HT1080 (cell line): ENCODE measurements around the gene TIMP3. TPM values are rescaled to one million over a fixed set of nuclear protein-coding genes. Genes with fewer than 3 reads are reported as not detected.
A peak's percentile ranks its signal among the peaks of the same experiment; 100 is the strongest.

Experiments used
- DNase-seq: peaks from one replicate; pipeline ENCODE4 v3.0.0-alpha.2; 2015; ENCODE audit warnings: low read depth
- polyA plus RNA-seq, 2 experiments: library from polyadenylated mRNA; depleted of rRNA; stranded (reverse); fragments of >200 nt; gene quantifications; 2 replicates each; pipeline ENCODE4 v1.2.3, GENCODE V29; 2015
- total RNA-seq: library from RNA; depleted of rRNA; stranded (reverse); fragments of >200 nt; shearing (Covaris generic); gene quantifications from 2 replicates; pipeline ENCODE4 v1.2.3, GENCODE V29; 2014; rRNA removed

TIMP3 gene
- 8.6 and 10.4 TPM in 2 replicates for total RNA-seq
- polyA plus RNA-seq (2015; cell fraction: cytosol; rRNA removed): 8.8 and 9.2 TPM in 2 replicates
- 9.8 and 11.6 TPM in 2 replicates for polyA plus RNA-seq (2015; cell fraction: nucleus; rRNA removed)

DNA sequence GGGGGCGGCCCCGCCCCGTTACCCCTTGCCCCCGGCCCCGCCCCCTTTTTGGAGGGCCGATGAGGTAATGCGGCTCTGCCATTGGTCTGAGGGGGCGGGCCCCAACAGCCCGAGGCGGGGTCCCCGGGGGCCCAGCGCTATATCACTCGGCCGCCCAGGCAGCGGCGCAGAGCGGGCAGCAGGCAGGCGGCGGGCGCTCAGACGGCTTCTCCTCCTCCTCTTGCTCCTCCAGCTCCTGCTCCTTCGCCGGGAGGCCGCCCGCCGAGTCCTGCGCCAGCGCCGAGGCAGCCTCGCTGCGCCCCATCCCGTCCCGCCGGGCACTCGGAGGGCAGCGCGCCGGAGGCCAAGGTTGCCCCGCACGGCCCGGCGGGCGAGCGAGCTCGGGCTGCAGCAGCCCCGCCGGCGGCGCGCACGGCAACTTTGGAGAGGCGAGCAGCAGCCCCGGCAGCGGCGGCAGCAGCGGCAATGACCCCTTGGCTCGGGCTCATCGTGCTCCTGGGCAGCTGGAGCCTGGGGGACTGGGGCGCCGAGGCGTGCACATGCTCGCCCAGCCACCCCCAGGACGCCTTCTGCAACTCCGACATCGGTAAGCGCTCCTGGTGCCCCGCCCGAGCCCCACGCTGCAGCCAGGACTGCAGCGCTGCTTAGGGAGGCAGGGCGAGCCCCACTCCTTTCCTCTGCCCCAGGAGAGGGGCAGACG is at the start of gene TIMP3:
Gene TIMP3 (plus strand): TSS at position 169 of the 700 bp plus-strand sequence. CDS start 297 bp downstream, at position 466.
- peak; percentile 64 for DNase-seq

DNA sequence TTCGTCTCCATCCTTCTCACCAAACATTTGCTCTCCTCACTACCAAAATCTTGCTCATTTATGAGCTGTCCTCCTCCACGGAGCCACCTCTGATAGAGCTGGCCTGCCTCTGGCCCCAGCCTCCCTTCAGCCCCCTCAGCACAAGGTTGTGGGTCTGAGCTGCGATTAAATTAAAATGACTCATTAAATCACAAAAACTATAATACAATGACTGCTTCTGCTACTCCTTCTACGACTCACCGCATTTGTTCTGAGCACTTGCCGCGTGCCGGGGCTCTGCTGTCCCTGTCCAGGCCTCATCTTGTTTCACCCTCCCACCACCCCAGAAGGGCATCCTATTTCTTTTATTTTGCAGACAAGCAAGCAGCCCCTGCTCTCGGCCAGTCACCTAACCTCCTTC is 49.2 kb upstream of the TIMP3 start:
- peak; percentile 70 for DNase-seq

DNA sequence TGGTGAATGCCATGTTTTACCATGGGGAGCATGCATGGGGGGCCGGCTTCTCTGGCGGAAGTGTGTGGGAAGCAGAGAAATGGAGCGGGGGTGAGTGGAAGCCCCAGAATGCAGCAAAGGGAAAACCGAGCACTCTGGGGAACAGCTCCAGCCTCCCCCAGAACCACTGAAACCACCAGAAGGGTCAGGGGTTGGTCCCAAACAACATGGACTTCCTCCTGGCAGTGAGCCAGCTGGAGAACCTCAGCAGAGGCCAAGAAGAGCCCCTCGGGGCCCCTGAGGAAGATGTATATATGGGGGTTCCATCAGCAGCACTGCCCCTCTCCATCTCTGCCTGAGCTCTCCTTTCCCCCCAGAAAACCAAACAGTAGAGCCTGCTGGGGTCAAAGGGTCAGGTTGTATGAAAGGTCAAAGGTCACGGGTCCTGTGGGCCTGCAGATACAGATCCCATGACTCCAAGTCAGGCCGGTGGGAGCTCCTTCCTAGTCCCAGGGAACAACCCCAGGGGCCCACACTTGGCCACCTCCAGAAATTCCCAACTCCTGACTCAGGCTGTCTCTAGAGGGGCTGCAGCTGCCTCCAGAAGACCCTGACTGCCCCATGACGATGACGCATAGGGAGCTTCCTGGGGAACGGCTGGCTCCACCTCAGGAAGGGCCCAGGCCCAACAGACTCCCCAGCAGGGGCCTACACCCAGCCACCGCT is 48.5 kb upstream of the TIMP3 start:
- peak; percentile 82 for DNase-seq

- no peak for DNase-seq
These were observed 47.9 kb upstream of the TIMP3 start for GRCh38 chr22:32753591-32753990.

DNA sequence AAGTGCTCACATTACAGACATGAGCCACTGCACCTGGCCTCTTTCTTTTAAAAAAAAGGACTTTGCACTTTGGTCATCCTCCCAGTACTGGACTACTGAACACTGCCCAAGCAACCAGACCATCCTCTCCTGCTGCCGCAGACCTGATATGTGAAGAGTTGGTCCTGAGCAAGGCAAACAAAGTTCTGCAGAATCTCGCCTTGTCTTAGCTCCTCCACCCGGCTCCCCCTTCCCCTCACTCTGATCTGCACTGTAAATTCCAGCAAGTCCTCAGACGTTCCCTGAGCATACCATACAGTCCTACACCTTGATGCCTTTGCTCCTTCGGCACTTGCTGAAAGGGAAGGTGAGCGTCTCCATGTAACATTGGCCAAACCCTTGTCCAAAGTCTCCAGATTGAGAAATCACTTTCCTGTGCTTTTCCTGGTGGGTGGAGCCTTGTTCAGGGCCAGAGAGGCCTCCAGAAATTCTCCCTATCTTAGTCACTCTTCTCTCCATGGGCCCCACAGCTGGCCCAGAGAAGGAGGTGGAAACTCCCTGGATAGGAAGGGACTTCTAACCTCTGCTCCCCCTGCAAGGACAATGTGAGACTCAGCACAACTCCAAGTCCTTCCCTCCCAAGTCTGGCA is 47.0 kb upstream of the TIMP3 start:
- DNase-seq: peak; percentile 70

DNA sequence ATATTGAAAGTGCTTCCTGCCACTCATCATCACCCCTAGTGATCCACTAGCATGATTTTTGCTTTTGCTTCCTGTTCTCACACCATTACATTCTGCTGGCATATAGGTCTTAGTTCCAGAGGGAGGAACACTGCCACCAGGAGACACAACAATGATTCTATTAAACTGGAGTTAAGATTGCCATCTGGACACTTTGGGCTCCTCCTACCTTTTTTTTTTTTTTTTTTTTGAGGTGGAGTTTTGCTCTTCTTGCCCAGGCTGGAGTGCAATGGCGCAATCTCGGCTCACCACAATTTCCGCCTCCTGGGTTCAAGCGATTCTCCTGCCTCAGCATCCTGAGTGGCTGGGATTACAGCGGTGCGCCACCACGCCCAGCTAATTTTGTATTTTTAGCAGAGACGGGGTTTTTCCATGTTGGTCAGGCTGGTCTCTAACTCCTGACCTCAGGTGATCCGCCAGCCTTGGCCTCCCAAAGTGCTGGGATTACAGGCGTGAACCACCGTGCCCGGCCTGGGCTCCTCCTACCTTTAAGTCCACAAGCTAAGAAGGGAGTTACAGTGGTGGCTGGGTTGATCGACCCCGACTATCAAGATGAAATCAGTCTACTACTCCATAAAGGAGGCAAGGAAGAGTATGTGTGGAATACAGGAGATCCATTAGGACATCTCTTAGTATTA is 44.3 kb upstream of the TIMP3 start:
- peak; percentile 27 for DNase-seq

DNA sequence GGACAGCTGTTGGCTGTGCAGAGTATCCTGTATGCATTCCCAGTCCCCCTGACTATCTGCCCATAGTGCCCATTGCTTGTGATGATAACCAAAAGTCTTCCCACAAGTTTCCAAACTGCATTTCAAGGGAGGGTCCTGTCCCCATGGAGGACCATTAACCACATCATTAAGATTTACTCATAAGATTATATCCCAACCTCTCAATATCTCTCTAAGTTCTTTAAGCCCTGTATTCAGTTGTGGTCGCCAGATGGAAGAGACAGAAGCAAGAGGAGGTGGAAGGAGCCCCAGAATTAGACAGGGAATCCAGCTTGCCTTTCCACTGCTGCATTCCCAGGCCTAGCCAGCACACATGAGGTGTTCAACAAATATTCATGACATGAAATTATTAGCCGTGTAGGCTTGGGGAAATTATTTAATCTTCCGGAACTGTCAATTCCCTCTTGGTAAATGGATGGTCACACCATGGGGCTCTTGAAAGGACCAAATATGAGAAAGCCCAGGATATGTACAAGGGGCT is 42.6 kb upstream of the TIMP3 start:
- DNase-seq: no peak

GRCh38 chr22:32760396-32760795 is 41.1 kb upstream of the TIMP3 start:
- no peak for DNase-seq

GRCh38 chr22:32760815-32761214 is 40.7 kb upstream of the TIMP3 start:
- no peak for DNase-seq

DNA sequence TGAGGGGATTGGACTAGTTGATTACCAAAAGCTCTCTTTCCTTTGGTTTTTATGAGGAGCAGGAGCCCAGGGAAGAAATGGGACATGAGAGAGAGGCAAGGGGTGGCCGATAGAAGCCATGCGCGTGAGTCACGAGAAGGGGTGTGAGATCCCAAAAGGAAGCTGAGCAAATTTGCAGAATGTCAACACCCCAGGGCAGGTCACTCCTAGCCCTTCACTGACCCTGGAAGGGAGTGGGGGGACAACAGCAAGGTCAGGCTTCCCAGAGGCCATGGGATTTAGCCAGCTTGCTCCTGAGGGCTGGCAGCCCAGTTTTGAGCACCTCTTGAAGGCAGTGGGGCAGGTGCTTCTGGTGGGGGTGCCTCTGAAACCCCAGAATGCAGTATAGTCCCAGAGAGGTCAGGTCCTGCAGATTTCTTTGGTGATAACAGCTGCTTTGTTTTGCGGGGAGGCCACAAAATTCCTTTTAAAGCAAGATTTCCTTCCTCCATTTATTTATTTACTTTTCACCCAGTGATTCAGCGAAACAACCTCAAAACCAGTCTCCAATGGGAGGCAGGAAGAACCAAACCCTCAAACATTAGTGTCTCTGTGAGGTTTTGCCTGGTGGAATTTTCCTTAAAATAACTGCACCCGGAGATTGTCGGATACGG is 40.1 kb upstream of the TIMP3 start:
- peak; percentile 81 for DNase-seq

DNA sequence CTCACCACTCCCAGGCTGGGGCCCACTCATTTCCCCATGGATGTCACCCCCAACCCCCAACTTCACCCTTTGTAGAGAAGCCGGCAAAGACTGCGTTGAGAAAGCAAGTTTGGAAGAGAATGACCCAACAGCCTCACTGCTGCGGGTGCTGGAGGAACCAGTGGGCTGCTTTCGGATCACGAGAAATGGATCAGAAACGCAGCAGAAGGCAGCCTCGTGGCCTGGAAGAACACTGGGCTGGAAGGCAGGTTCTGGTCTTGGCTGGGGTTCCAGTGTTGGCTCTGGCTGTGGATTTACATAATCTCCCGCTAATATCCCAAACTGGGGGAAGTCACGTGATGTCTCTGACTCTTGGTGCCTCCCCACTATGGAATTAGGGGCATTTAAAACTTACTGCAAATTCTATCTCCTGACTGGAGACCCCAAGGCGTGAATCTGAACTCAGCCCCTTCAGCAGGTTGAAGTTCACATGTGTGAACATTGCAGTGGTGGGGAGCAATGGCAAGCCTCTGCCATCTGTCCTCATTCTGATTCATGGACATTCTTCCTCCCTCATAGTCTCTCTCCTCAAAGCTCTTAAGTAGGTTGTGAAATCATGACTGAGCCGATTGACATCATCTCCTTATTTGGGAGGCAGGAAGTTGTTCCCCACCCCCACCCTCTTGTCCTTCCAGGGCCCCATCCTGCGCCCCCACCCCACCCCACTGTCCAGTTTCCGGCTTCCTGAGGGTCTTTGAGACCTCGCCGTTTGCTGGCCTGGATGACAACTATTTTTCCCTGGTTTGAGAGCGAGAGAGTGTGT is 37.0 kb upstream of the TIMP3 start:
- DNase-seq: peak; percentile 44

GRCh38 chr22:32765132-32765618 is 36.3 kb upstream of the TIMP3 start:
- DNase-seq: no peak

DNA sequence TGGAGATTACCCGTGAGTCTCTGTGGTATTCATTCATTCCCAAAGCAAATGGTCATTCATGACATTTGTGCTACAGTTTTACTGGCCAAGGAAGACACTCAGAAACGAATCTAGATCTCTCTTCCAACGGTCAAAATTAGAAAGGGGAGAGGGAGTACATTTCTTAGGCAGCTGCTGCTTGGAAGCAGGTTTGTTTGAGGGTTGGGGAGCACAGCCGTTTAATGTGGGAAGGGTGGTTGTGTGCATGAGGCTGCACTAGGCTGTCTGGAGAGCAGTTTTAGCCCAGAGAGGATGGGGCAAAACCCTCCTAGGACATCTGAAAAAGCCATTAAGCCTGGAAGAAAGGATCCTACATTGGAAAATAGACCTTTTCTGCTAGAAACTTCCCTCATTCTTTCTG is 29.7 kb upstream of the TIMP3 start:
- DNase-seq: no peak

DNA sequence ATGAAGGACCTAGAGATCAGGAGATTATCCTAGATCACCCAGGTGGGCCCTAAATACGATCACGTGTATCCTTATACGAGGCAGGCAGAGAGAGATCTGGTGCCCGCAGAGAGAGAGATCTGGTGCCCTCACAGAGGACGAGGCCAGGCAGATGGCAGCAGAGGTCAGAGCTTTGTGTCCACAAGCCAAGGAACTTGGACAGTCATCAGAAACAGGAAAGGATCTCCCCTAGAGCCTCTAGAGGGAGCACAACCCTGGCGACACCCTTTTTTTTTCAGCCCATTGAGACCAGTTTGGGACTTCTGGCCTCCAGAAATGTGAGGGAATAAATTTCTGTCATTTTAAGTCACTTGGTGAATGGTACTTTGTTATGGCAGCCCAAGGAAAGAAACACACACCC is 25.5 kb upstream of the TIMP3 start:
- DNase-seq: no peak

- no peak for DNase-seq
These were observed 25.1 kb upstream of the TIMP3 start for GRCh38 chr22:32776397-32776796.

- DNase-seq: no peak
These were observed 24.7 kb upstream of the TIMP3 start for GRCh38 chr22:32776802-32777201.

DNA sequence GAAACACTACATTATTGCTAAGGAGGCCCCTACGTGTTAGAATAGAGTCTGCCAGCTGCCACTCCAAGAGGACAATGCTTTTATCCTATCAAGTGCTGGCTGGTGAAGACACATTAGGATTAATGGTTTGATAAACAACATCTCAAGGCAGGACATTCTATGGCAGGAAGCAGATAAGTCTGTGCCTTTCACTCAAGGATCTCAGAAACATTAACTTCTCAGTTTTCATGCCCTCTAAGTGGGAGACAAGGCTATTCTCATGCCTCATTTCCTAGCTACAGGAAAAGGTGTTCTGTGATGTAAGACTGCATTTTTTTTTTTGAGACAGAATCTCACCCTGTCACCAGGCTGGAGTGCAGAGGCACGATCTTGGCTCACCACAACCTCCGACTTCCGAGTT is 23.5 kb upstream of the TIMP3 start:
- no peak for DNase-seq

GRCh38 chr22:32780726-32781310 is 20.7 kb upstream of the TIMP3 start:
- no peak for DNase-seq

GRCh38 chr22:32781695-32782094 is 19.8 kb upstream of the TIMP3 start:
- DNase-seq: no peak
